Kidney (tissue), 14 donors: ENCODE measurements around the gene PRKAR2B. TPM values are rescaled to one million over a fixed set of nuclear protein-coding genes. Genes with fewer than 3 reads are reported as not detected.

Experiments
- DNase-seq, 5 donors: peaks; one replicate each; pipeline ENCODE4 v3.0.0-alpha.2; 2013 to 2020
- FAIRE-seq: peaks from 2 replicates; lab custom pipeline; 2012; peaks lifted over from hg19 to GRCh38; lab: Jason Lieb, UNC
- H3K27ac ChIP-seq, 2 donors: one replicate each; pipeline ENCODE4 v1.7.0; 2013; ENCODE audit warnings: low read depth in 2 of 2, low read length in 2 of 2, inconsistent platforms in 1 of 2
- H3K27me3 ChIP-seq: one replicate; pipeline ENCODE4 v1.7.1; 2013; ENCODE audit warnings: low read length, inconsistent platforms; ENCODE audit not compliant: control insufficient read depth, insufficient read depth
- H3K36me3 ChIP-seq, 3 donors: one replicate each; pipeline versions ENCODE4 v1.7.0 to v1.7.1; 2013; ENCODE audit warnings: low read length in 3 of 3, control low read depth in 1 of 3, inconsistent platforms in 1 of 3; ENCODE audit not compliant: insufficient read depth in 3 of 3, control insufficient read depth in 2 of 3
- H3K4me1 ChIP-seq, 3 donors: one replicate each; pipeline versions ENCODE4 v1.7.0 to v1.7.1; 2013; ENCODE audit warnings: low read length in 3 of 3, inconsistent platforms in 1 of 3, low read depth in 1 of 3; ENCODE audit not compliant: control insufficient read depth in 2 of 3, insufficient read depth in 2 of 3
- H3K4me3 ChIP-seq, 3 donors: one replicate each; pipeline versions ENCODE4 v1.7.0 to v1.8.1; 2013; ENCODE audit warnings: low read length in 3 of 3, control low read depth in 1 of 3, inconsistent platforms in 1 of 3
- H3K9ac ChIP-seq, 3 donors: one replicate each; pipeline versions ENCODE4 v1.7.0 to v1.7.1; 2013; ENCODE audit warnings: low read length in 3 of 3, control low read depth in 1 of 3, inconsistent platforms in 1 of 3
- H3K9me3 ChIP-seq, 3 donors: one replicate each; pipeline versions ENCODE4 v1.7.0 to v1.7.1; 2013; ENCODE audit warnings: low read length in 3 of 3, control low read depth in 1 of 3, inconsistent platforms in 1 of 3; ENCODE audit not compliant: control insufficient read depth in 2 of 3, insufficient read depth in 1 of 3
- CTCF ChIP-seq: IDR thresholded peaks from 3 replicates; pipeline ENCODE4 v1.5.1; 2012; ENCODE audit warnings: mild to moderate bottlenecking, moderate library complexity, borderline replicate concordance; ENCODE audit not compliant: insufficient read depth; ENCODE audit errors: extremely low read depth
- intact Hi-C: fragments of 100-400 bp; cut with DNase I; formaldehyde crosslinking; loops from one replicate; pipeline ENCODE4 v1.11.1; 2022
- polyA plus RNA-seq: library from polyadenylated mRNA; stranded (reverse); fragments of 350-450 nt; fragmentation: Illumina TruSeq; extraction: RNeasy Lipid Tissue Mini Kit (QIAGEN cat#74804); gene quantifications from one replicate; pipeline ENCODE4 v1.2.3, GENCODE V29; 2014; ENCODE audit warnings: low read depth, low replicate concordance; ENCODE audit not compliant: insufficient read depth
- total RNA-seq: library from RNA; stranded (reverse); fragmentation: NEBNext Ultra II Directional; extraction: Animal tissue kit (Norgen Biotek cat#: 25700); gene quantifications from one replicate; pipeline ENCODE4 v1.2.1, GENCODE V29; 2021
- donor health status: control.
- donor health status: control.
- donor health status: control.
- donor health status: control.
- donor health status: control.
- donor health status: DM: yes; HTN: yes; CAD: no.
- donor health status: Normal renal cell carcinoma (clear cell type).

PRKAR2B gene
- total and polyA plus RNA-seq, 2 donors from 2014 or later, result 6.9 to 7.3 TPM

- no peaks in the 10 kb centered on the region for H3K27me3 ChIP-seq
- H3K9me3 ChIP-seq, result no peaks in the 10 kb centered on the region
- FAIRE-seq (no peak), DNase-seq (no peak)
- H3K4me1 ChIP-seq, result no peaks in the 10 kb centered on the region
- H3K36me3 ChIP-seq, result no peaks in the 10 kb centered on the region
- TF ChIP-seq CTCF, result no peak
- no peak overlapping the region for H3K4me3 ChIP-seq
- no peak overlapping the region for H3K27ac ChIP-seq
- intact Hi-C loops, result no loop called here
- H3K9ac ChIP-seq, result no peak overlapping the region
These were observed 26.6 kb downstream of the PRKAR2B start for GRCh38 chr7:107071129-107071528.

- DNase-seq (no peak), FAIRE-seq (no peak)
- H3K27ac ChIP-seq, result no peak overlapping the region
- H3K27me3 ChIP-seq, result no peaks in the 10 kb centered on the region
- no peaks in the 10 kb centered on the region for H3K36me3 ChIP-seq
- H3K9ac ChIP-seq, result no peak overlapping the region
- no peak overlapping the region for H3K4me3 ChIP-seq
- no peak for TF ChIP-seq CTCF
- H3K4me1 ChIP-seq, result no peaks in the 10 kb centered on the region
- H3K9me3 ChIP-seq, result no peaks in the 10 kb centered on the region
- intact Hi-C loops, result no loop called here
These were observed 27.6 kb downstream of the PRKAR2B start for GRCh38 chr7:107072133-107072532.

- H3K27me3 ChIP-seq, result no peaks in the 10 kb centered on the region
- DNase-seq (no peak), FAIRE-seq (no peak)
- intact Hi-C loops, result no loop called here
- H3K9ac ChIP-seq, result no peak overlapping the region
- H3K9me3 ChIP-seq, result no peaks in the 10 kb centered on the region
- H3K27ac ChIP-seq, result no peak overlapping the region
- H3K4me3 ChIP-seq, result no peak overlapping the region
- H3K36me3 ChIP-seq, result no peaks in the 10 kb centered on the region
- no peaks in the 10 kb centered on the region for H3K4me1 ChIP-seq
- no peak for TF ChIP-seq CTCF
These were observed 31.5 kb downstream of the PRKAR2B start for GRCh38 chr7:107075863-107076574.
